ENCODE data around the gene ITPRID2. TPM values are rescaled to one million over a fixed set of nuclear protein-coding genes. Genes with fewer than 3 reads are reported as not detected.

Gene ITPRID2
- total and polyA plus RNA-seq, 2 of the 8 experiments (the other 6 are each of a cell fraction or from before 2014, with no cell fraction given): 1.9 to 12.6 TPM

- TF ChIP-seq CBX8 (IDR thresholded peaks at IDR 0.05; ENCODE audit: borderline replicate concordance, low read depth, low read length) (no peak), HDAC6 (IDR thresholded peaks at IDR 0.05; ENCODE audit: low read depth, low read length) (no peak), TBP (IDR thresholded peaks at IDR 0.05; ENCODE audit: low read depth, low read length) (no peak)
These were observed 23.6 kb downstream of the ITPRID2 start (continued) for GRCh38 chr2:181915102-181915501.

All from H1 (cell line).